ENCODE measurements around the gene AKT1. TPM values are rescaled to one million over a fixed set of nuclear protein-coding genes. Genes with fewer than 3 reads are reported as not detected.
A peak's percentile ranks its signal among the peaks of the same experiment; 100 is the strongest.

The AKT1 gene
- total and polyA plus RNA-seq, 2 of the 13 experiments (the other 11 are each of a cell fraction or from before 2014, with no cell fraction given): 96.2 to 116 TPM

DNA sequence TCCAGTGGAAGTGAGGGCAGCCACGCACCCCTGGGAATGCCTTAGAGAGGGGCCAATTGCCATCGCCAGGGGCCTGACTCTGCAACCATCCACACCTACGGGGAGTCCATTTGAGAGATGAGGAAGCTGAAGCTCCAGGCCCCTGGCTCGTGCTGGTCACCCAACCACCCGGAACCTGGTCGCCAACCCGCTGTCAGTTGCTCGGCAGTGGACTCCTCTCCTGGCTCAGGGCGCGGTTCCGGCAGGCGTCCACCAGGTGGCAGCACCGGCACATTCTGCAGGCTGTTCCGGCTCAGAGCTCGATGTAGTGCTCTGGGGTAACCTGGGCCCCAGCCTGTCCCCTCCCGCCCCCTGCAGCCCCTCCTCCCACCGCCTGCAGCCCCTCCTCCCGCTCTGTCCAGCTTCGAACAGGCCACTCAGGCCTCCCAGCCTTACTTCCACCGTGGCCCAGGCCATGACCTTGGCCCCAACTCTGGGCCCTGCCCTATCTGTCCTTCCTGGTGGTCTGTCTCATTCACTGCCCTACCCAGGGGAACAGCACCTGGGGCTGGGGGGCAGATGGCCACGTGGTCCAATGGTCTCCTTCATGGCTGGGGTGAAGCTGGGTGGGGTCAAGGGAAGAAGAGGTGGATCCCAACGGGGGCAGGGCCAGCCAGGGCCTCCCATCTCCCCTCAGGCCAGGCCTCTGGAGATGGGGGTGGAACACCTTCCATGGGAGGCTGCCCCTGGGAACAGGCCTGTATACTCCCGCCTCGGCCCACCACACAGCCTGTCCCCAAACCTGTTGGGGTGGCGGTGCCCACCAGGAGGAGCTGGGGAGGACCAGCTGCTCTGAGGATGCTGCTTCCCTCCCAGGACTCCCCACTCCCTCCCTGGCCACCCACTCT is 26.9 kb downstream of the AKT1 start (continued):
- 0 out of 2 replicates have a peak, but pooled peaks have one; percentile 41 for TF ChIP-seq ZBTB2 (CRISPR knock-in tag; IDR thresholded peaks at IDR 0.05; ENCODE audit: low read depth)
- no peak for TF ChIP-seq SMYD3 (CRISPR knock-in tag; IDR thresholded peaks at IDR 0.05)
- peak; percentile 54; the same call in 1 of the 2 replicates for TF ChIP-seq ZNF574 (CRISPR knock-in tag; IDR thresholded peaks at IDR 0.05)
- TF ChIP-seq MYC (CRISPR knock-in tag; IDR thresholded peaks at IDR 0.05; ENCODE audit: borderline replicate concordance): peak; percentile 88
- 0 out of 2 replicates have a peak, but pooled peaks have one; percentile 40 for TF ChIP-seq NKX3-1 (CRISPR knock-in tag; IDR thresholded peaks at IDR 0.05)
- peak; percentile 62; the same call in 1 of the 2 replicates for TF ChIP-seq ZNF709 (CRISPR knock-in tag; IDR thresholded peaks at IDR 0.05)
- TF ChIP-seq ZFP36L1 (CRISPR knock-in tag; IDR thresholded peaks at IDR 0.05): no peak
- TF ChIP-seq ZC3H13 (CRISPR knock-in tag; IDR thresholded peaks at IDR 0.05): peak; percentile 96
- peak; percentile 68 for TF ChIP-seq SKI (IDR thresholded peaks at IDR 0.05; ENCODE audit: partially characterized antibody)
- TF ChIP-seq DBP (CRISPR knock-in tag; IDR thresholded peaks at IDR 0.05; ENCODE audit: not compliant biosample characterization): no peak
- peak; percentile 62 for TF ChIP-seq ELF1 (CRISPR knock-in tag; IDR thresholded peaks at IDR 0.05)
- TF ChIP-seq IRX3 (CRISPR knock-in tag; IDR thresholded peaks at IDR 0.05; ENCODE audit: borderline replicate concordance, low read depth): 0 out of 2 replicates have a peak, but pooled peaks have one; percentile 71
- peak; percentile 55; the same call in 1 of the 2 replicates for TF ChIP-seq ZKSCAN1 (IDR thresholded peaks at IDR 0.05; ENCODE audit: low read length)
- TF ChIP-seq ZNF580 (CRISPR knock-in tag; IDR thresholded peaks at IDR 0.05; ENCODE audit: borderline replicate concordance, low read depth): peak; percentile 80; the same call in 1 of the 2 replicates
- TF ChIP-seq SRSF1 (optimal IDR thresholded peaks at IDR 0.05; ENCODE audit: low read depth, low read length): peak; percentile 39
- no peak for TF ChIP-seq ZNF383 (CRISPR knock-in tag; IDR thresholded peaks at IDR 0.05; ENCODE audit: borderline replicate concordance)
- no peak for TF ChIP-seq CAMTA2 (CRISPR knock-in tag; IDR thresholded peaks at IDR 0.05; ENCODE audit: borderline replicate concordance)
- TF ChIP-seq ZNF558 (CRISPR knock-in tag; IDR thresholded peaks at IDR 0.05; ENCODE audit: borderline replicate concordance): 0 out of 2 replicates have a peak, but pooled peaks have one; percentile 30
- TF ChIP-seq ZNF772 (CRISPR knock-in tag; IDR thresholded peaks at IDR 0.05): 0 out of 2 replicates have a peak, but pooled peaks have one; percentile 45
- peak; percentile 58 for TF ChIP-seq RBM39 (IDR thresholded peaks at IDR 0.05; ENCODE audit: low read depth, low read length, poor library complexity, severe bottlenecking)
- TF ChIP-seq ZNF121 (CRISPR knock-in tag; IDR thresholded peaks at IDR 0.05): no peak
